GM21576 (cell line): ENCODE measurements around the gene MCUB.
A peak's percentile ranks its signal among the peaks of the same experiment; 100 is the strongest.
"Not testable (repeated sequence)": the region's sequence is repeated elsewhere in the genome, so short reads cannot be mapped to it uniquely, and the experiment has no call there.

Experiments used
- ATAC-seq: cut with Tn5 transposase; IDR thresholded peaks from one replicate; pipeline ENCODE4 v1.9.1; 2021; ENCODE audit warnings: mild to moderate bottlenecking, moderate library complexity; ENCODE audit not compliant: unreplicated experiment

Gene MCUB

GRCh38 chr4:109576462-109576861, 16.4 kb downstream of the MCUB start:
- ATAC-seq: no peak

- ATAC-seq: no peak
These were observed 18.8 kb downstream of the MCUB start for GRCh38 chr4:109578846-109579245.

GRCh38 chr4:109579997-109580396, 20.0 kb downstream of the MCUB start:
- not testable (repeated sequence) for ATAC-seq

GRCh38 chr4:109588176-109588575, 28.1 kb downstream of the MCUB start:
- ATAC-seq: peak; percentile 97

GRCh38 chr4:109589119-109589518, 29.1 kb downstream of the MCUB start:
- ATAC-seq: no peak

GRCh38 chr4:109589605-109590004, 29.6 kb downstream of the MCUB start:
- ATAC-seq: no peak

GRCh38 chr4:109590905-109591304, 30.9 kb downstream of the MCUB start:
- ATAC-seq: no peak

- ATAC-seq: no peak
These were observed 32.3 kb downstream of the MCUB start for GRCh38 chr4:109592367-109592766.

- not testable (repeated sequence) for ATAC-seq
These were observed 35.1 kb downstream of the MCUB start for GRCh38 chr4:109595123-109595522.

- not testable (repeated sequence) for ATAC-seq
These were observed 36.5 kb downstream of the MCUB start for GRCh38 chr4:109596420-109597085.

GRCh38 chr4:109599046-109599652, 39.1 kb downstream of the MCUB start:
- ATAC-seq: no peak

GRCh38 chr4:109600431-109600830, 40.4 kb downstream of the MCUB start:
- ATAC-seq: no peak

- ATAC-seq: no peak
These were observed 41.3 kb downstream of the MCUB start for GRCh38 chr4:109601336-109601735.

- ATAC-seq: no peak
These were observed 47.9 kb downstream of the MCUB start for GRCh38 chr4:109607976-109608375.

GRCh38 chr4:109608879-109609278, 48.8 kb downstream of the MCUB start:
- ATAC-seq: no peak

GRCh38 chr4:109609431-109609830, 49.4 kb downstream of the MCUB start:
- ATAC-seq: no peak

GRCh38 chr4:109610489-109610888, 50.4 kb downstream of the MCUB start:
- ATAC-seq: no peak

GRCh38 chr4:109611045-109611646, 51.1 kb downstream of the MCUB start:
- ATAC-seq: no peak

- ATAC-seq: no peak
These were observed 54.0 kb downstream of the MCUB start for GRCh38 chr4:109614015-109614414.

GRCh38 chr4:109614466-109614865, 54.4 kb downstream of the MCUB start:
- no peak for ATAC-seq

GRCh38 chr4:109615742-109616141, 55.7 kb downstream of the MCUB start:
- no peak for ATAC-seq

- no peak for ATAC-seq
These were observed 56.2 kb downstream of the MCUB start for GRCh38 chr4:109616243-109616642.
